Measurements from ENCODE around the gene CACNA2D3.

Gene CACNA2D3

DNA sequence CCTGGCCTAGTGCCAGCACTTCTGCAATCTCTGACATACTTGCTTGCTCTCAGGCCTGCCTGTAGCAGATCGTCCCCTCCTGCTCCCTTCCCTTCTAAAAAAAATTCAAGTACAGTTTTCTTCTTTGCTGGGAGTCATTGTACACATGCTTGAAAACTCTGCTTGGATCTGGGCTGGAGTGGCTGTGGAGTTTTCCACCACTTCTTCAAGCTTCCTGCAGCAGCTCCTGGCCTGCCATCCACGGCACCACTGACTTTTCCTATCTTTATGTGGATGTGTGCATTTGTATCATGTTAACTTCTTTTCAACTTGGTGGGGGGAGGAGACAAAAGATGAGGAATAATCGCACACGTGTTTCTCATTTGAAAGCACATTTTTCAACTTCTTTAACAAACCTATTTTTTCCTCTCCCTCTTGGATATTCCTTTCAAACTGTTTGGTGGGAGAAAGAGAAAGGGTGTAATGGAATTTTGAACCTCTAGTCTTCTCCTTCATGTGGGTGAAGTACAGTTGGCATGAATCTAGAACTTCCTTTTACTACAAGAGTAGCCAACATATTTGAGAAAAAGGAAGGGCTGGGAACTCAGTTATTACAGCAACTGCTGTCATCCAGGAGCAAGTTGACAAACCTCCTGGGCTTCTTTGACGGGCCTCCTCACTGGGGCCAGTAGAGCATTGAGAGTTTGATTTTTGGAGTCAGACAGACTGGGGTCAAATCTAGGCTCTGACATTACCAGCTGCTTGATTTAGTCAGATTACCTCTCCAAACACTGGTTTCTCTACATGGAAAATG is 866.7 kb downstream of the CACNA2D3 start:
- DNase-seq, result no peak

DNA sequence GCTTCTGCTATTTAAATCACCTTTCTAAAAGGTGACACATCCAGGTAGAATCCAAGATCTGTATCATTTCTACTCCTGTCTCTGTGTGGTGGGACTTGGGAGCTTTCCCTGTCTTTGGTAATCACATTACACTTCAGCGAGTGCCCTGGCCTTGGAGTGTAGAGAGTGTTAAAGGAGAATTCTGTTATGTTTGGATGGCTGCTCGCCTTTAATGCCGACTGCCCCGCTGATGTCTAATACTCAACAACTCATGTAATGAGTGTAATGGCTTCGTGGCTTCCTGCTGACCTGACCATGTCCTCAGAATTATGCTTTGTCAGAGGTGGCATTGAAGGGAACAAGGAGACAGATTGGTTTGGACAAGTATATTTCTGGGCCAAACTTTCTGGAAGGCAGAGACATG is 871.8 kb downstream of the CACNA2D3 start:
- DNase-seq, result no peak

DNA sequence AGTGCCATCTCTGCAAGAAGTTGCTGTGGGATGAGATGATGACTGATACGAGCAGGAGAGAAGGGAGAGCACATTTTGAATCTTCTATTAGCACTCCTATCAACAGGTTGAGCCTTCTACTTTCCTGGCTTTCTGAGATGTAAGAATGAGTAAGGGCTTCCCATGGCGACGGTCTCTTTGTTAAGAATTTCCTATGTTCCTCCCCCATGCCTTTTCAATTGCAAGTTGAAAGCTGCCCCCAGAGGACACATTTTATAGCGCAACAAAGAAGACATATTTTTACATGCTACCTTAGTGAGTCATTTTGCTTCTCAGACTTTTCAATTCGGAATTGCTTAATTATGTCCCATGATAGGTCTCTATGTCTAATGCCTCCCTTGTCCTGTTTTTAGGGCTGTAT is 876.8 kb downstream of the CACNA2D3 start:
- no peak for DNase-seq

DNA sequence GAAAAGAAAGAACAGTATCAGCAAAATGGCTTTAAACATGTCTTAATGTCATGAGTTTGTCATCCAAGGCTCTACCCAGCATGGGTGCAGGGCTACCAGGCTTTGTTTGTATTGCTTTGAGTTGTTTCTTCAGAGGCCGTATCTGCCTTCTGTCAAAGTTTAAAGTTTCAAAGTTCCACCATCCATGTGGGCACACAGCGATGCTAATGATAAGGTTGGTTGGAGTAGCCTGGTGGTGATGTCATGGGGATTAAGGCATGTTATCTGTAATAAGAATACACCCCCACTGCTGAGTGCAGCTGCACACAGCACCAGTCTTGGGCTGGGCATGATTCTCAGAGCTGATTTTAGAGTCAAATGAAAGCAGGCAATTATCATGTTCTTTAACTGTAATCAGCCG is 877.5 kb downstream of the CACNA2D3 start:
- DNase-seq, result no peak

DNA sequence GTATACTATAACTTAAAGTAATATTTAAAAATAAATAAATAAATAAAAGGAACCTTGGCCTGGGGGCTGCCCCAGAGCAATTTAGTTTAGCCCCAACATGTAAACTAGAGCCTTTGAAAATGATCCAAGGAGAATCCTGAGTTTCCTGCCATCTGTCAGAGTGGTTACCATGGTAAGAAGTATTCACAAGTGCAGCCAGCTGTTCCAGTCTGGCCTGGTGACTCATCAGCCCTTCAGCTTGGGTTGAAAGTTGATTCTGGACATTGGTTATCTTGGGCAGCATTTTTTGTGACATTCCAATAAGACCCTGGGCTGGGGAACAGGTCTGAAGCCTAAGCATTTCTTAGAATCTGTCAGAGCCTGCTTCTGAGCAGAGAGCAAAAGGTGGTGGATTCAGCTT is 878.2 kb downstream of the CACNA2D3 start:
- DNase-seq, result no peak

DNA sequence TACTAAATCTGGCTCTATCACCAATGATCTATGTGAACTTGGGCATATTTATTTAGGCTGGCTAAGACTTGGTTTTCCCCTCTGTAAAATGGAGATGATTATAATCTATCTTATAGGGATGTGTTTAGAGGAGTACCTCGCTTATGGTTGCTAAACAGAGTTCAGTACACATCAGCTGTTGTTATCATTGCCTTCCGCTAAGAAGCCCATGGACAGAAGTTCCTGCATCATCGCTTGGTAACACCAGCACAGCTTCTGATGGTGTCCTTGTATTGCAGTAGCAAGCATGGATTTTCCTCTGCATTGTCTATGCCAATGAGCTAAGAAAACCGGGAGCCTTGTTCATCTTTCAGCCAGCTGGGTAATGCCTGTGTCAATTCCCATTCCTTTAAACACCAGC is 878.6 kb downstream of the CACNA2D3 start:
- DNase-seq, result no peak

- no peak for DNase-seq
Measured at GRCh38 chr3:55002416-55002930, 880.1 kb downstream of the CACNA2D3 start.

- no peak for DNase-seq
Measured at GRCh38 chr3:55006244-55006676, 883.9 kb downstream of the CACNA2D3 start.

DNA sequence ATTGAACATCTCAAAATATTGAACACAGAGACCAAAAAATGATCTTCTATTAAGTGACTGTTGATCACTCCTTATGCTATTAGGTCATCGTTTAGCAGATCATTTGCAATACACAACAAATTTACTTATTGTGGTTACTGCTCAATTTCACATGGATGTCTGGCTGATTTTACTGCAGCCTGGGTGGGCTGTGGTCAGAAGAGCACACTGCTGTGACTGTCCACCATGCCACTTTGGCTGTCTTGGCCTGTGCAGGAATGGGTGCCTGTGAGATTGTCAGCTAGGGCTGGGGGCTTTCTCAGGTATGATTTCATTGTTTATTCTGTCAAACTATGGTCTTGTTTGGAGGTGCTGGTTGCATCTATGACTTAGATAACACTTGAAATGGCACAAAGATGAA is 885.6 kb downstream of the CACNA2D3 start:
- no peak for DNase-seq

- DNase-seq, result no peak
Measured at GRCh38 chr3:55009372-55009771, 887.0 kb downstream of the CACNA2D3 start.

- no peak for DNase-seq
Measured at GRCh38 chr3:55012091-55012490, 889.7 kb downstream of the CACNA2D3 start.

DNA sequence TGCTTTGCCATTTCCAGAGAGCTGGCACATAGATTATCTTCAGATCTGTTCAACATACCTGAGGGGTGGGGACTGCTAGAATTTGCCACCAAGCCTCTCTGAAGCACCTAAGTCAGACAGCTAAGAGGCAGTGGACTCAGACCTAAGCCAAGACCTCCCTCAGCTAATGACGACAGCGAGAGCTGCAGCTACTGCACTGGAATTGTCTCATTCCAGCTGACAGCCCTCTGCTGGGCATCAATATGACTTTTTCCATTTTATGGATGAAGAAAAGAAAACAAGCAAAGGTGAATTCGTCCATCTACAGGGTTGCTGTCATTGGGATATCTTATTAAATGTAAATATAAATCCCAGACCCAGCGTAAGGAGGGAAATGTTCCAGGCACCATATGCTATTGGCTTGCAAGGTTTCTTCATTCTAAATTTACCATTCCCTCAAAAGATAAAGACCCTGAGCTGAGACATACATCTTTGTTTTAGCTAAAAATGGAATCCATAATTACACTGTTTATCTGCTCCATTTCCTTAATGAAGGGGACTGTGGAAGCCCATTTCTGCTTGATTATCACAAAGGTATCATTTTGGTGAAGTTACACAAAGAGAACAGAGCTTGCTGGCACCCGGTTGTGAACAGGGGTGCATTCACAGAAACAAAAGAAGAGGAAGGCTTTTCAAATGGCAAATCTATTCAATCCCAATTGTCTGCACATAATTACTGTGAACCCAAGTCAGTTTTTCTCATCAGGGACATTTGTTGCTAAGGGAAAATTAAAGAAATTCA is 891.0 kb downstream of the CACNA2D3 start:
- DNase-seq, result no peak

GRCh38 chr3:55014081-55014480 is 891.7 kb downstream of the CACNA2D3 start:
- DNase-seq, result no peak

- no peak for DNase-seq
Measured at GRCh38 chr3:55014906-55015305, 892.6 kb downstream of the CACNA2D3 start.

DNA sequence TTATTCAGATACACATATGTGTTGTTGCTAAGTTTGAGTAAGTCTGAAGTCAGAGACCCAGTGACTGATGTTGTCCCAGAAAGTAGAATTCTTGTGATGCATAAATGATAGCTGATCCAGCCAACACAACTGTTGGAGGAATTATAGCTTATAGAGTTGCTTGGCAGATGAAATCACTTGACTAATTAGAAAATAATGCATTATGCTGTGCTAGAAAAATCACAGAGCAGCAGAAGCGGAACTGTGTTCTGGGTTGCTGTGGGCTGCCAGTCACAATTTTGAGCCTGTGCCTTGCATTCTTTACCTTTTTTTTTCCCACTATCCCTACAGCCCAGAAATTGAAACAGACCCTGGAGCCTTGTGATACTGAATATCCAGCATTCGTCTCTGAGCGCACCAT is 895.5 kb downstream of the CACNA2D3 start:
- no peak for DNase-seq

DNA sequence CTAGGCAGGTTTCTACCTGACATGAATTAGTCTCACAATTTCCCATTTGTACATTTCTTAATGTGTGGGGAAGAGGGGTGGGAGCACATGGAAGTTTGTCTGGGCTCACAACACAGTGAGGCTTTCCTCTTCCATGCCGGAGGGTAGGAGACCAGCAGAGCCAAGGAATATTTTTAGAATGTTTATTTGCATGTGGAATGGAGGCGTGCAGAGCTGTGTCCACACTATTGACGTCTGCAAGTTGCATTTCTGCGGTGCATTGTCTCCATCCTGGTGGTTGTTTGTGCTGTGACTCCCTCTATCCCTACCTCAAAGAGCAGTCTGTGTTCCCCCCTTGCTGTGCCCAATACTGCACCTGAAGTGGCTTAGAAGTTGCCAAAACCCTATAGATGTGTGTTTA is 908.6 kb downstream of the CACNA2D3 start:
- DNase-seq, result no peak

DNA sequence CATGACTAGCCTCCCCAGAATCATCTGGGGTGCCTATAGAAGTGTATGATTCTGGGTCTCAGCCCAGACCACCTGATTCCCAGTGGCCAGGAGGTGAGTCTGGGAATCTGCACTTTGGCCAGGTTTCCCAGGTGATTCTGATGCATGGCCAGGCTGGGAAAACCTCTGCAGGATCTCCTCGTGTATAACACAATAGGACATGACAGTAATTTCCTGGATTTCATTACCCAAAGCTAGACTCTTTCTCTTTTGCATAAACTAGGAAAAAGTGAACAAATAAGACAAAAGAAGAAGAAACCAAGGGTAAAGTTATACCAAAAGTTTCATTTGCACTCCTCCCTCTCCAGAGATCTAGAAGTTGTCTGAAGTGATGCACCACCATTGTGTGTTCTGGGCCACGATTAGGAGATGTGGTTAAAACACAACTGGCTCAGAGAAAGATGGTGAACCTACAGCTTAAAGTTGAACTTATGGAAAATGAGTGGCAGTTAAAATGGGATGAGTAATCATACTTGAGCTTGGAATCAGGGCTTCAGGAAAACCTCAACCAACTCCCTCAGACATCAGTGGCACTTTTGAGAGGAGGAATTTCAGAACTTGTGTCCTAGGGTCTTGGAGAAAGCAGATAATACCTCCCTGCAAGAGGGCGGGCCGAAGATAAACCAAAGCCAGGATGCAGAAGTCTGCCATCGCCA is 914.7 kb downstream of the CACNA2D3 start:
- DNase-seq, result no peak

DNA sequence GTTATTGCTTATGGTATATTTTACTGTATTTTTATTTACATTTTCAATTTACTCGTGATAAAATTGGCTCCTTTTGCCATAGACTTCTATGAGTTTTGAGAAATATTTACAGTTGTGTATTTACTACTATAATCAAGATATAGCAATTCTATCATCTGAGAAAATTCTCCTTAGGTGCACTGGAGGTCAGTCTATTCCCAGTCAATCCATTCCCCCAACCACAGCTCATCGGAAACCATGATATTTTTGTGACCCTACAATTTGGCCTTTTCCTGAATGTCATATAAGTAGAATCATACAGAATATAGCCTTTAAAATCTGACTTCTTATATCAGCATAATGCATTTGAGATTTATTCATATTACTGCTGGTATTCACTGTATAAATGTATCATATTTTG is 920.2 kb downstream of the CACNA2D3 start:
- DNase-seq, result no peak

DNA sequence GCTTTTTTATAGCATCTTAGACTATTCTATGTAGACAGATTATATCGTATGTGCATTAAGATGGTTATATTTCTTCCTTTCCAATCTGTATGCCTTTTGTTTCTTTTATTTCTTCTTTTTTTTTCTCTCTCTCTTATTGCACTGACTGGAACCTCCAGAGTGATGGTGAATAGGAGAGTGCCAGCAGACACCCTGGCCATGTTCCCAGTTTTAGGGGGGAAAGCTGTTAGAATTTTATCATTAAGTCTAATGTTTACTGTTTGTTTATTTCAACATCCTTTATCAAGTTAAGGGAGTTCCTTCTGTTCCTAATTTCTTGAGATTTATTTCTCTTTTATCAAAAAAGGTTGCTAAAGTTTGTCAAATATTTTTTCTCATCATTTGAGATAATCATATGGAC is 922.1 kb downstream of the CACNA2D3 start:
- DNase-seq, result no peak

DNA sequence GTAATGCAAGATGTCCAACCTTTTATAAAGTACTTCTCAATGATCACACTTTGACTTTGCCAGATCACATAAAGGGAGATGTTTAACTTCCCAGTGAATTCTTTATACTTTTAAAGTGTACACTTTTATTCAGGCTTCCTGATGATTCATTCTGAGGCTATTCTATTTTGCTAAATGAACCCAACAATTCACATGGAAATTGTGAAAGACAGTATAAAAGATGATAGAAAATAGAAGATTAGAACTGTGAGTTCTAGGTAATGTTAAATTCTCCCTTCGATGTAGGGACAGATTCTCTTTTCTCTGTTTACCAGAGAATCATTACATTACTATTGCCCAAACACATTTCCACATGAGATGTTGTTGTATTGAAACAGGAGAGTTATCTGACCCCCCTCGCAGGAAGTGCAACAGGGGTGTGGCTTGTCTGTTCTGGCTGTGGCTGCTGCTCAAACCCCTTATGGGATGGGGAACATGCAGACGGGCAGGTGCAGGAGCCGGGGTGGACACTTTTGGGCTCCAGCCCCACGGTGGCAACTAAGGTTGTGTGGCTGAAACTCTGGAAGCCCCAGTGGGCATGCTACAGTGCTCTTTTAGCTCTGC is 936.8 kb downstream of the CACNA2D3 start:
- no peak for DNase-seq

GRCh38 chr3:55060896-55061719 is 938.8 kb downstream of the CACNA2D3 start:
- no peak for DNase-seq

GRCh38 chr3:55061720-55062034 is 939.3 kb downstream of the CACNA2D3 start:
- no peak for DNase-seq
